Naive thymus-derived CD4-positive, alpha-beta T cell (primary cell): Measurements from ENCODE around the gene ASPG. TPM values are rescaled to one million over a fixed set of nuclear protein-coding genes. Genes with fewer than 3 reads are reported as not detected.

Source experiments
- ATAC-seq: fragments of 150-1000 bp; cut with Tn5 transposase; 2 replicates; pipeline ENCODE4 v1.10.0; 2021; ENCODE audit warnings: mild to moderate bottlenecking, moderate library complexity
- CTCF ChIA-PET: fragments of 350-600 bp; sonication (Branson Sonifier 250); formaldehyde crosslinking; loops from one replicate; lab custom pipeline; 2021; ENCODE audit warnings: antibody characterized with exemption; lab: Charles Lee
- POLR2A ChIA-PET: fragments of 350-600 bp; sonication (Branson Sonifier 250); formaldehyde crosslinking; loops from one replicate; lab custom pipeline; 2021; ENCODE audit warnings: antibody characterized with exemption, inconsistent platforms; lab: Charles Lee
- DNase-seq, 9 donors: peaks; one replicate each; pipeline versions ENCODE4 v3.0.0 to v3.0.0-alpha.2; 2020 to 2022; ENCODE audit warnings: mixed read lengths in 1 of 9
- H3K27ac ChIP-seq: one replicate; pipeline ENCODE4 v1.7.0; 2013; ENCODE audit warnings: mild to moderate bottlenecking, low read depth, low read length, moderate library complexity
- H3K27me3 ChIP-seq, 2 donors: one replicate each; pipeline ENCODE4 v1.7.0; 2013; ENCODE audit warnings: low read length in 2 of 2, mild to moderate bottlenecking in 2 of 2, moderate library complexity in 2 of 2; ENCODE audit not compliant: control insufficient read depth in 2 of 2, insufficient read depth in 2 of 2
- H3K36me3 ChIP-seq, 3 experiments: 1 replicate in 2 of 3; 2 replicates in 1 of 3; pipeline ENCODE4 v1.7.0; 2013; ENCODE audit warnings: low read length in 3 of 3, mild to moderate bottlenecking in 3 of 3, moderate library complexity in 1 of 3; ENCODE audit not compliant: insufficient read depth in 3 of 3, control insufficient read depth in 2 of 3
- H3K4me1 ChIP-seq, 2 donors: one replicate each; pipeline ENCODE4 v1.7.0; 2013; ENCODE audit warnings: low read length in 2 of 2, mild to moderate bottlenecking in 2 of 2, moderate library complexity in 1 of 2; ENCODE audit not compliant: control insufficient read depth in 2 of 2, insufficient read depth in 2 of 2
- H3K4me3 ChIP-seq: 2 replicates; pipeline ENCODE4 v1.7.0; 2013; ENCODE audit warnings: mild to moderate bottlenecking, low read length
- H3K9me3 ChIP-seq, 3 experiments: 1 replicate in 2 of 3; 2 replicates in 1 of 3; pipeline ENCODE4 v1.7.0; 2013; ENCODE audit warnings: low read length in 3 of 3; ENCODE audit not compliant: control insufficient read depth in 2 of 3
- H3K27ac Mint-ChIP-seq, 9 donors: one replicate each; pipeline ENCODE4 v1.8.0; 2020 to 2022; ENCODE audit warnings: mixed read lengths in 9 of 9, mild to moderate bottlenecking in 8 of 9, moderate library complexity in 5 of 9, inconsistent platforms in 2 of 9
- H3K27me3 Mint-ChIP-seq, 5 donors: one replicate each; pipeline ENCODE4 v1.8.0; 2021 to 2022; ENCODE audit warnings: mixed read lengths in 5 of 5, mild to moderate bottlenecking in 1 of 5
- H3K36me3 Mint-ChIP-seq, 5 donors: one replicate each; pipeline ENCODE4 v1.8.0; 2020 to 2022; ENCODE audit warnings: mixed read lengths in 5 of 5, mild to moderate bottlenecking in 3 of 5, inconsistent platforms in 1 of 5
- H3K4me1 Mint-ChIP-seq, 7 donors: one replicate each; pipeline ENCODE4 v1.8.0; 2020 to 2022; ENCODE audit warnings: mixed read lengths in 7 of 7, mild to moderate bottlenecking in 3 of 7, inconsistent platforms in 1 of 7
- H3K4me3 Mint-ChIP-seq, 10 donors: one replicate each; pipeline ENCODE4 v1.8.0; 2020 to 2022; ENCODE audit warnings: mild to moderate bottlenecking in 10 of 10, mixed read lengths in 10 of 10, moderate library complexity in 6 of 10, inconsistent platforms in 2 of 10
- H3K9me3 Mint-ChIP-seq, 11 donors: one replicate each; pipeline ENCODE4 v1.8.0; 2020 to 2022; ENCODE audit warnings: mixed read lengths in 11 of 11, mild to moderate bottlenecking in 4 of 11, inconsistent platforms in 1 of 11, moderate library complexity in 1 of 11
- intact Hi-C, 2 donors: fragments of 100-400 bp; cut with micrococcal nuclease; formaldehyde crosslinking; loops; one replicate each; pipeline ENCODE4 v1.15.1; 2023
- polyA plus RNA-seq, 2 donors: library from polyadenylated mRNA; unstranded; fragments of 300-500 nt; fragmentation: Illumina TruSeq; gene quantifications; one replicate each; pipeline ENCODE4 v1.2.3, GENCODE V29; 2021
- total RNA-seq, 6 experiments: library from RNA in 5 of 6; stranded (reverse) in 5 of 6; gene quantifications; 1 replicate in 5 of 6; 2 replicates in 1 of 6; pipeline ENCODE4 v1.2.3 and lab custom pipeline; 2021 to 2026

Gene ASPG
- total and polyA plus RNA-seq, 7 experiments from 2014 or later, result 0.11 to 0.38 TPM; not detected in 5

- no peaks in the 10 kb centered on the region for H3K4me1 ChIP-seq
- ATAC-seq (no peak), DNase-seq (no peak)
- Mint-ChIP-seq H3K36me3 (no peaks in the 10 kb centered on the region), H3K9me3 (no peaks in the 10 kb centered on the region), H3K4me1 (no peaks in the 10 kb centered on the region), H3K27me3 (peaks cover 11 to 41% (median 26%) of the 10 kb centered on the region in 5 donors), H3K27ac (no peak overlapping the region), H3K4me3 (no peak overlapping the region)
- ChIA-PET POLR2A (no interaction called here), CTCF (no interaction called here)
- intact Hi-C loops, result no loop called here
- no peak overlapping the region for H3K4me3 ChIP-seq
- no peak overlapping the region for H3K27ac ChIP-seq
- no peaks in the 10 kb centered on the region for H3K9me3 ChIP-seq
- H3K27me3 ChIP-seq, result peaks cover 0 to 3% of the 10 kb centered on the region in 2 donors
- no peaks in the 10 kb centered on the region for H3K36me3 ChIP-seq
Observed at GRCh38 chr14:104041430-104042104, 43.9 kb upstream of the ASPG start.

GRCh38 chr14:104044016-104044415, 41.5 kb upstream of the ASPG start:
- H3K4me1 Mint-ChIP-seq, result peaks cover 0 to 3% (median 0%) of the 10 kb centered on the region in 7 donors
- peaks cover 14 to 39% (median 25%) of the 10 kb centered on the region in 5 donors for H3K27me3 Mint-ChIP-seq
- intact Hi-C loops, result no loop called here
- no peaks in the 10 kb centered on the region for H3K36me3 Mint-ChIP-seq
- H3K27ac Mint-ChIP-seq, result no peak overlapping the region
- H3K27ac ChIP-seq, result no peak overlapping the region
- H3K9me3 ChIP-seq, result no peaks in the 10 kb centered on the region
- ATAC-seq (no peak), DNase-seq (no peak)
- ChIA-PET POLR2A (no interaction called here), CTCF (no interaction called here)
- H3K36me3 ChIP-seq, result no peaks in the 10 kb centered on the region
- H3K27me3 ChIP-seq, result peaks cover 0 to 3% of the 10 kb centered on the region in 2 donors
- H3K4me3 ChIP-seq, result no peak overlapping the region
- H3K4me1 ChIP-seq, result no peaks in the 10 kb centered on the region
- no peaks in the 10 kb centered on the region for H3K9me3 Mint-ChIP-seq
- no peak overlapping the region for H3K4me3 Mint-ChIP-seq

- no peaks in the 10 kb centered on the region for H3K9me3 Mint-ChIP-seq
- no peak overlapping the region for H3K4me3 ChIP-seq
- H3K36me3 ChIP-seq, result no peaks in the 10 kb centered on the region
- no peaks in the 10 kb centered on the region for H3K9me3 ChIP-seq
- no peak for ATAC-seq
- ChIA-PET POLR2A (no interaction called here), CTCF (no interaction called here)
- peak overlapping the region in 1 of 9 donors; percentile 11 for H3K27ac Mint-ChIP-seq
- intact Hi-C loops, result no loop called here
- no peak for DNase-seq
- peaks cover 0 to 6% (median 0%) of the 10 kb centered on the region in 7 donors for H3K4me1 Mint-ChIP-seq
- H3K27ac ChIP-seq, result no peak overlapping the region
- H3K27me3 ChIP-seq, result no peaks in the 10 kb centered on the region
- no peaks in the 10 kb centered on the region for H3K4me1 ChIP-seq
- H3K36me3 Mint-ChIP-seq, result peaks cover 0 to 3% (median 0%) of the 10 kb centered on the region in 5 donors
- H3K4me3 Mint-ChIP-seq, result no peak overlapping the region
- peaks cover 8 to 38% (median 10%) of the 10 kb centered on the region in 5 donors for H3K27me3 Mint-ChIP-seq
Observed at GRCh38 chr14:104047761-104048160, 37.7 kb upstream of the ASPG start.

- no peaks in the 10 kb centered on the region for H3K4me1 ChIP-seq
Observed at GRCh38 chr14:104048758-104049507, 36.6 kb upstream of the ASPG start.

GRCh38 chr14:104049576-104050240, 35.8 kb upstream of the ASPG start:
- no peaks in the 10 kb centered on the region for H3K9me3 Mint-ChIP-seq
- H3K27ac ChIP-seq, result no peak overlapping the region
- DNase-seq, result no peak
- H3K4me3 Mint-ChIP-seq, result no peak overlapping the region
- H3K27me3 ChIP-seq, result no peaks in the 10 kb centered on the region
- H3K4me3 ChIP-seq, result no peak overlapping the region
- POLR2A ChIA-PET, result no interaction called here
- no peak overlapping the region for H3K27ac Mint-ChIP-seq
- no peak for ATAC-seq
- peaks cover 9 to 40% (median 10%) of the 10 kb centered on the region in 5 donors for H3K27me3 Mint-ChIP-seq
- H3K4me1 ChIP-seq, result no peaks in the 10 kb centered on the region
- no peaks in the 10 kb centered on the region for H3K9me3 ChIP-seq
- no peaks in the 10 kb centered on the region for H3K36me3 ChIP-seq
- H3K4me1 Mint-ChIP-seq, result peaks cover 0 to 6% (median 0%) of the 10 kb centered on the region in 7 donors
- CTCF ChIA-PET, result no interaction called here
- H3K36me3 Mint-ChIP-seq, result peaks cover 0 to 3% (median 0%) of the 10 kb centered on the region in 5 donors
- intact Hi-C loops, result no loop called here

More at GRCh38 chr14:104048758-104049507, 36.6 kb upstream of the ASPG start:
- H3K27ac ChIP-seq, result no peak overlapping the region
- CTCF ChIA-PET, result no interaction called here
- H3K4me3 ChIP-seq, result no peak overlapping the region
- H3K27ac Mint-ChIP-seq, result no peak overlapping the region
- H3K36me3 Mint-ChIP-seq, result peaks cover 0 to 3% (median 0%) of the 10 kb centered on the region in 5 donors
- POLR2A ChIA-PET, result no interaction called here
- peaks cover 9 to 39% (median 10%) of the 10 kb centered on the region in 5 donors for H3K27me3 Mint-ChIP-seq
- no peaks in the 10 kb centered on the region for H3K9me3 Mint-ChIP-seq
- intact Hi-C loops, result no loop called here
- no peak overlapping the region for H3K4me3 Mint-ChIP-seq
- H3K9me3 ChIP-seq, result no peaks in the 10 kb centered on the region
- no peaks in the 10 kb centered on the region for H3K36me3 ChIP-seq
- H3K4me1 Mint-ChIP-seq, result peaks cover 0 to 6% (median 0%) of the 10 kb centered on the region in 7 donors
- no peaks in the 10 kb centered on the region for H3K27me3 ChIP-seq
- ATAC-seq (no peak), DNase-seq (no peak)

GRCh38 chr14:104051092-104051813, 34.2 kb upstream of the ASPG start:
- Histone ChIP-seq H3K27me3 (no peaks in the 10 kb centered on the region), H3K36me3 (no peaks in the 10 kb centered on the region), H3K4me1 (no peaks in the 10 kb centered on the region), H3K9me3 (no peaks in the 10 kb centered on the region), H3K4me3 (no peak overlapping the region), H3K27ac (no peak overlapping the region)
- Mint-ChIP-seq H3K9me3 (no peaks in the 10 kb centered on the region), H3K27ac (no peak overlapping the region), H3K27me3 (peaks cover 4 to 40% (median 12%) of the 10 kb centered on the region in 5 donors), H3K4me1 (peaks cover 0 to 6% (median 0%) of the 10 kb centered on the region in 7 donors), H3K36me3 (peaks cover 0 to 3% (median 0%) of the 10 kb centered on the region in 5 donors), H3K4me3 (no peak overlapping the region)
- ChIA-PET POLR2A (no interaction called here), CTCF (no interaction called here)
- ATAC-seq (no peak), DNase-seq (no peak)
- intact Hi-C loops, result no loop called here
